NB4 (cell line): Measurements from ENCODE around the gene FGF14.

Source experiments
- MYC ChIP-seq: IDR thresholded peaks from 2 replicates; pipeline ENCODE4 v1.6.1; 2011; ENCODE audit warnings: low read depth, low read length
- POLR2A ChIP-seq: IDR thresholded peaks from 2 replicates; pipeline ENCODE4 v1.6.1; 2011; ENCODE audit warnings: mild to moderate bottlenecking; ENCODE audit not compliant: insufficient read length; ENCODE audit errors: extremely low read depth
- TF ChIP-seq, protein P1 (sequence below): IDR thresholded peaks from one replicate; pipeline ENCODE4 v1.5.1; 2012; ENCODE audit warnings: low read depth, low read length
- TF ChIP-seq, protein P2 (sequence below): IDR thresholded peaks from 2 replicates; pipeline ENCODE4 v1.6.1; 2011; ENCODE audit warnings: low read depth, low read length

DNA sequence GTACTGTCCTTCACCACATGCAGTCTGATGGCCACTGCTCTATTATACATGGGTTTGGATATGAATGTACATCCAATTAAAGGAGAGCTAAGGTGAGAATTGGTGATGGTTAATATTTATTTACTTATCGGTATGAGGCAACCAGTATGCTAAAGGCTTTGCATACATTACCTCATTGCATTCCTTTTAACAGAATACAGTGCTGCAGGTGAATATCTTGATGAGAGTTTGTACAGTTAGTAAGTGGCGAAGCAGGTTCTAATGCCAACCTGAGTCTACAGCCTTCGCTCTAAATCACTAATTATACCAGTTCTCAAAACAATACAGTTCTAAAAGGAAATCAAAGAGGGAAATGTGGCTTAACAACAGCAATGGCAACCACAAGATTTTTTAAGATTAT, 665.3 kb downstream of the FGF14 start:
- TF ChIP-seq, protein P1, sequence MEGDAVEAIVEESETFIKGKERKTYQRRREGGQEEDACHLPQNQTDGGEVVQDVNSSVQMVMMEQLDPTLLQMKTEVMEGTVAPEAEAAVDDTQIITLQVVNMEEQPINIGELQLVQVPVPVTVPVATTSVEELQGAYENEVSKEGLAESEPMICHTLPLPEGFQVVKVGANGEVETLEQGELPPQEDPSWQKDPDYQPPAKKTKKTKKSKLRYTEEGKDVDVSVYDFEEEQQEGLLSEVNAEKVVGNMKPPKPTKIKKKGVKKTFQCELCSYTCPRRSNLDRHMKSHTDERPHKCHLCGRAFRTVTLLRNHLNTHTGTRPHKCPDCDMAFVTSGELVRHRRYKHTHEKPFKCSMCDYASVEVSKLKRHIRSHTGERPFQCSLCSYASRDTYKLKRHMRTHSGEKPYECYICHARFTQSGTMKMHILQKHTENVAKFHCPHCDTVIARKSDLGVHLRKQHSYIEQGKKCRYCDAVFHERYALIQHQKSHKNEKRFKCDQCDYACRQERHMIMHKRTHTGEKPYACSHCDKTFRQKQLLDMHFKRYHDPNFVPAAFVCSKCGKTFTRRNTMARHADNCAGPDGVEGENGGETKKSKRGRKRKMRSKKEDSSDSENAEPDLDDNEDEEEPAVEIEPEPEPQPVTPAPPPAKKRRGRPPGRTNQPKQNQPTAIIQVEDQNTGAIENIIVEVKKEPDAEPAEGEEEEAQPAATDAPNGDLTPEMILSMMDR = no peak
- no peak for TF ChIP-seq POLR2A
- TF ChIP-seq, protein P2, sequence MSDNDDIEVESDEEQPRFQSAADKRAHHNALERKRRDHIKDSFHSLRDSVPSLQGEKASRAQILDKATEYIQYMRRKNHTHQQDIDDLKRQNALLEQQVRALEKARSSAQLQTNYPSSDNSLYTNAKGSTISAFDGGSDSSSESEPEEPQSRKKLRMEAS = no peak
- no peak for TF ChIP-seq MYC
